A673 (cell line): Measurements from ENCODE around the gene CDCA7L.

Experiments used
- CTCF ChIP-seq: fragments of 300-800, 200-600 bp; sonication (generic); conservative IDR thresholded peaks from 2 replicates; pipeline ENCODE4 v1.5.1; 2017; ENCODE audit warnings: low read depth, mild to moderate bottlenecking, antibody characterized with exemption, low read length, moderate library complexity, mixed read lengths
- EZH2 ChIP-seq: fragments of 200-600 bp; sonication (generic); IDR thresholded peaks from 2 replicates; pipeline ENCODE4 v1.6.1; 2017; ENCODE audit warnings: borderline replicate concordance, low read depth, mild to moderate bottlenecking, mixed read lengths, antibody characterized with exemption, low read length; ENCODE audit not compliant: poor library complexity, severe bottlenecking

GRCh38 chr7:21912305-21912704 lies 33.4 kb downstream of the CDCA7L start:
- TF ChIP-seq EZH2 (no peak), CTCF (no peak)
